Hepatocyte (in vitro differentiated cells): ENCODE results near the gene EPDR1.

Experiments used
- CTCF ChIP-seq: fragments of 200-600 bp; sonication (generic); IDR thresholded peaks from 2 replicates; pipeline ENCODE4 v1.5.1; 2016; ENCODE audit warnings: antibody characterized with exemption, mild to moderate bottlenecking; ENCODE audit not compliant: poor library complexity
- EZH2 ChIP-seq: fragments of 200-600 bp; sonication (generic); IDR thresholded peaks from 2 replicates; pipeline ENCODE4 v1.6.1; 2016; ENCODE audit warnings: antibody characterized with exemption, mild to moderate bottlenecking, borderline replicate concordance
- EZH2phosphoT487 ChIP-seq: fragments of 200-600 bp; sonication (generic); IDR thresholded peaks from one replicate; pipeline ENCODE4 v1.6.1; 2018; ENCODE audit warnings: antibody characterized with exemption, mild to moderate bottlenecking, low read depth, moderate library complexity; ENCODE audit not compliant: unreplicated experiment, severe bottlenecking

GRCh38 chr7:37986908-37987330, 66.5 kb downstream of the EPDR1 start:
- TF ChIP-seq CTCF: no peak
- TF ChIP-seq EZH2phosphoT487: no peak
- no peak for TF ChIP-seq EZH2
